ENCODE data around the gene ALOX12B.

DNA sequence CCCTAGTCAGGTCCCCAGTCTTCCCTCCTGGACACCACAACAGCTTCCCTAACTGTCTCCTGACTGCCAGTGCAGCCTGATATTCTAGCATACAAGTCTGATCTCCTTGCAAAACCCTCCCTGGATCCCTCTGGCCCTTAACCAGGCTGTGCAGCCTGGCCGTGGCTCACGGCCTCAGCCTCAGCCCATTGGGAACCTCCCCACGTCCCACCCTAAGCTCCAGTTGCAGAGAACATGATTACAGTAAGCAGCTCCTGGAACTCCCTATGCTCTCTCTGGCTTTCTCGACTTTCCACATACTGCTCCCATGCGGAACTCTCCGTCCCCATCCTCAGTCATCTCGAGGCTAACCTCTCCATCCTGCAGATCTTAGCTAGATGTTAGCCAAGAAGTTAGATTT is 13.0 kb downstream of the ALOX12B start:
- TF ChIP-seq, protein P1, sequence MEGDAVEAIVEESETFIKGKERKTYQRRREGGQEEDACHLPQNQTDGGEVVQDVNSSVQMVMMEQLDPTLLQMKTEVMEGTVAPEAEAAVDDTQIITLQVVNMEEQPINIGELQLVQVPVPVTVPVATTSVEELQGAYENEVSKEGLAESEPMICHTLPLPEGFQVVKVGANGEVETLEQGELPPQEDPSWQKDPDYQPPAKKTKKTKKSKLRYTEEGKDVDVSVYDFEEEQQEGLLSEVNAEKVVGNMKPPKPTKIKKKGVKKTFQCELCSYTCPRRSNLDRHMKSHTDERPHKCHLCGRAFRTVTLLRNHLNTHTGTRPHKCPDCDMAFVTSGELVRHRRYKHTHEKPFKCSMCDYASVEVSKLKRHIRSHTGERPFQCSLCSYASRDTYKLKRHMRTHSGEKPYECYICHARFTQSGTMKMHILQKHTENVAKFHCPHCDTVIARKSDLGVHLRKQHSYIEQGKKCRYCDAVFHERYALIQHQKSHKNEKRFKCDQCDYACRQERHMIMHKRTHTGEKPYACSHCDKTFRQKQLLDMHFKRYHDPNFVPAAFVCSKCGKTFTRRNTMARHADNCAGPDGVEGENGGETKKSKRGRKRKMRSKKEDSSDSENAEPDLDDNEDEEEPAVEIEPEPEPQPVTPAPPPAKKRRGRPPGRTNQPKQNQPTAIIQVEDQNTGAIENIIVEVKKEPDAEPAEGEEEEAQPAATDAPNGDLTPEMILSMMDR (IDR thresholded peaks at IDR 0.05) = no peak
- TF ChIP-seq POLR2A (IDR thresholded peaks at IDR 0.05) = no peak

Data from lower leg skin (tissue), 3 donors.